HCT116 (cell line): ENCODE measurements around the gene ALK. TPM values are rescaled to one million over a fixed set of nuclear protein-coding genes. Genes with fewer than 3 reads are reported as not detected.

Experiments
- ATAC-seq: fragments of 200-7000 bp; cut with Tn5 transposase; 2 replicates; pipeline ENCODE4 v1.9.1; 2020; ENCODE audit warnings: mild to moderate bottlenecking, moderate library complexity
- BruUV-seq: library from RNA; stranded (reverse); fragments of 400-500 nt; replicated peaks from 2 replicates; lab custom pipeline; 2021; lab: Mats Ljungman, UMichigan
- CTCF ChIA-PET: fragments of 300-600 bp; sonication (Branson Sonifier 250); formaldehyde crosslinking; loops from one replicate; lab custom pipeline; 2021; ENCODE audit warnings: antibody characterized with exemption; lab: Charles Lee
- POLR2A ChIA-PET: fragments of 300-600, 350-600 bp; sonication (Branson Sonifier 250); formaldehyde crosslinking; loops from one replicate; lab custom pipeline; 2021; ENCODE audit warnings: antibody characterized with exemption; lab: Charles Lee
- RAD21 ChIA-PET, 2 experiments: fragments of 300-600 bp; sonication (Branson Sonifier 250); formaldehyde crosslinking; loops; one replicate each; lab custom pipeline; 2023; ENCODE audit warnings: low total read pairs in 2 of 2; ENCODE audit not compliant: uncharacterized antibody in 2 of 2, unreplicated experiment in 2 of 2, low non-redundant PET in 1 of 2; lab: Charles Lee
- DNase-seq: peaks from one replicate; pipeline ENCODE4 v3.0.0-alpha.2; 2010; ENCODE audit warnings: low read depth, low spot score
- H2AFZ ChIP-seq: fragments of 200-600 bp; shearing (Covaris generic), sonication (generic); 2 replicates; pipeline ENCODE4 v1.6.1; 2017; ENCODE audit warnings: low read depth, mixed run types, mixed read lengths, antibody characterized with exemption, low read length; ENCODE audit not compliant: poor library complexity, severe bottlenecking
- H3K27ac ChIP-seq: 2 replicates; pipeline ENCODE4 v1.5.1; 2012; ENCODE audit warnings: low read depth, low read length
- H3K27me3 ChIP-seq: fragments of 200-600 bp; sonication (generic); 2 replicates; pipeline ENCODE4 v1.6.1; 2016; ENCODE audit warnings: mixed run types, low read length, mixed read lengths; ENCODE audit not compliant: insufficient read depth
- H3K36me3 ChIP-seq, 2 experiments: fragments of 200-500 bp in 1 of 2; fragments of 200-600 bp in 1 of 2; sonication (Bioruptor generic) in 1 of 2; sonication (generic) in 1 of 2; 2 replicates each; pipeline versions ENCODE4 v1.5.1 to v1.6.1; 2014 to 2016; ENCODE audit warnings: low read length in 2 of 2, inconsistent platforms in 1 of 2, mixed read lengths in 1 of 2, mixed run types in 1 of 2; ENCODE audit not compliant: insufficient read depth in 2 of 2, control insufficient read depth in 1 of 2
- H3K4me1 ChIP-seq, 2 experiments: fragments of 200-600 bp in 1 of 2; sonication (generic) in 1 of 2; 2 replicates each; pipeline versions ENCODE4 v1.5.1 to v1.6.1; 2012 to 2017; ENCODE audit warnings: low read length in 2 of 2, inconsistent platforms in 1 of 2, mild to moderate bottlenecking in 1 of 2, mixed read lengths in 1 of 2, mixed run types in 1 of 2, moderate library complexity in 1 of 2; ENCODE audit not compliant: insufficient read depth in 2 of 2, control insufficient read depth in 1 of 2
- H3K4me2 ChIP-seq: fragments of 200-600 bp; sonication (generic); 2 replicates; pipeline ENCODE4 v1.6.1; 2017; ENCODE audit warnings: mixed run types, low read length, mixed read lengths
- H3K4me3 ChIP-seq, 2 experiments: fragments of 200-600 bp in 1 of 2; sonication (generic) in 1 of 2; replicated peaks in 1 of 2; 2 replicates each; pipeline ENCODE4 v1.5.1; 2011 to 2016; ENCODE audit warnings: low read length in 2 of 2, control low read depth in 1 of 2, low read depth in 1 of 2, mild to moderate bottlenecking in 1 of 2, mixed read lengths in 1 of 2, mixed run types in 1 of 2
- H3K79me2 ChIP-seq: fragments of 200-600 bp; sonication (generic); 2 replicates; pipeline ENCODE4 v1.6.1; 2017; ENCODE audit warnings: mild to moderate bottlenecking, mixed run types, low read length, moderate library complexity, mixed read lengths; ENCODE audit not compliant: insufficient read depth
- H3K9ac ChIP-seq: fragments of 200-600 bp; sonication (generic); 2 replicates; pipeline ENCODE4 v1.6.1; 2016; ENCODE audit warnings: low read length, mixed read lengths
- H3K9me2 ChIP-seq: fragments of 200-600 bp; sonication (generic), shearing (Covaris generic); 2 replicates; pipeline ENCODE4 v1.6.1; 2017; ENCODE audit warnings: mixed run types, mild to moderate bottlenecking, moderate library complexity; ENCODE audit not compliant: insufficient read depth
- H3K9me3 ChIP-seq, 2 experiments: fragments of 200-500 bp in 1 of 2; fragments of 200-600 bp in 1 of 2; sonication (Bioruptor generic) in 1 of 2; sonication (generic) in 1 of 2; 2 replicates each; pipeline ENCODE4 v1.6.1; 2014 to 2017; ENCODE audit warnings: low read length in 2 of 2, mixed read lengths in 2 of 2, inconsistent platforms in 1 of 2, low read depth in 1 of 2, mild to moderate bottlenecking in 1 of 2, mixed run types in 1 of 2, moderate library complexity in 1 of 2; ENCODE audit not compliant: control insufficient read depth in 1 of 2, insufficient read depth in 1 of 2
- H4K20me1 ChIP-seq: fragments of 200-600 bp; sonication (generic), shearing (Covaris generic); 2 replicates; pipeline ENCODE4 v1.6.1; 2017; ENCODE audit warnings: mixed run types, mild to moderate bottlenecking, moderate library complexity; ENCODE audit not compliant: insufficient read depth
- CBX3 ChIP-seq: IDR thresholded peaks from 2 replicates; pipeline ENCODE4 v1.6.1; 2012; ENCODE audit warnings: low read depth
- CEBPB ChIP-seq: IDR thresholded peaks from 2 replicates; pipeline ENCODE4 v1.6.1; 2012; ENCODE audit warnings: low read depth
- ELF1 ChIP-seq: IDR thresholded peaks from 2 replicates; pipeline ENCODE4 v1.6.1; 2012; ENCODE audit warnings: low read depth, borderline replicate concordance
- EZH2phosphoT487 ChIP-seq: fragments of 200-600 bp; IDR thresholded peaks from 2 replicates; pipeline ENCODE4 v1.6.1; 2018; ENCODE audit warnings: antibody characterized with exemption, borderline replicate concordance
- RAD21 ChIP-seq: IDR thresholded peaks from 2 replicates; pipeline ENCODE4 v1.6.1; 2012; ENCODE audit warnings: low read depth, mild to moderate bottlenecking
- SIN3A ChIP-seq: IDR thresholded peaks from 2 replicates; pipeline ENCODE4 v1.6.1; 2012; ENCODE audit warnings: low read depth
- TCF7L2 ChIP-seq: IDR thresholded peaks from 2 replicates; pipeline ENCODE4 v1.7.0; 2011; ENCODE audit warnings: borderline replicate concordance, inconsistent platforms; ENCODE audit not compliant: insufficient read depth, insufficient read length; ENCODE audit errors: extremely low read depth
- YY1 ChIP-seq: IDR thresholded peaks from 2 replicates; pipeline ENCODE4 v1.6.1; 2011; ENCODE audit warnings: low read length, low read depth, moderate library complexity, mild to moderate bottlenecking; ENCODE audit not compliant: insufficient replicate concordance; ENCODE audit errors: extremely low read depth
- ZFX ChIP-seq: fragments of 450-650 bp; IDR thresholded peaks from 2 replicates; pipeline ENCODE4 v1.6.1; 2017
- intact Hi-C: fragments of 100-400 bp; cut with micrococcal nuclease; formaldehyde crosslinking; loops from 2 replicates; pipeline ENCODE4 v1.10.0; 2022
- total RNA-seq: library from RNA; stranded (reverse); gene quantifications from one replicate; pipeline ENCODE4 v1.2.1, GENCODE V29; 2021; ENCODE audit not compliant: unreplicated experiment
- TF ChIP-seq, protein P1 (sequence below), 3 experiments: fragments of 200-600 bp in 1 of 3; sonication (generic) in 1 of 3; IDR thresholded peaks in 2 of 3; conservative IDR thresholded peaks in 1 of 3; 2 replicates each; pipeline ENCODE4 v1.5.1; 2012 to 2017; ENCODE audit warnings: low read depth in 2 of 3, low read length in 2 of 3, antibody characterized with exemption in 1 of 3, borderline replicate concordance in 1 of 3, control low read depth in 1 of 3, mild to moderate bottlenecking in 1 of 3, mixed read lengths in 1 of 3, mixed run types in 1 of 3, moderate library complexity in 1 of 3; ENCODE audit not compliant: insufficient read depth in 1 of 3
- TF ChIP-seq, protein P2 (sequence below): IDR thresholded peaks from 2 replicates; pipeline ENCODE4 v1.6.1; 2012
- TF ChIP-seq, protein P3 (sequence below): IDR thresholded peaks from 2 replicates; pipeline ENCODE4 v1.6.1; 2011; ENCODE audit warnings: mild to moderate bottlenecking, low read length, moderate library complexity; ENCODE audit not compliant: insufficient replicate concordance; ENCODE audit errors: extremely low read depth

ALK gene
- total RNA-seq, 1 experiment from 2014 or later, result not detected

DNA sequence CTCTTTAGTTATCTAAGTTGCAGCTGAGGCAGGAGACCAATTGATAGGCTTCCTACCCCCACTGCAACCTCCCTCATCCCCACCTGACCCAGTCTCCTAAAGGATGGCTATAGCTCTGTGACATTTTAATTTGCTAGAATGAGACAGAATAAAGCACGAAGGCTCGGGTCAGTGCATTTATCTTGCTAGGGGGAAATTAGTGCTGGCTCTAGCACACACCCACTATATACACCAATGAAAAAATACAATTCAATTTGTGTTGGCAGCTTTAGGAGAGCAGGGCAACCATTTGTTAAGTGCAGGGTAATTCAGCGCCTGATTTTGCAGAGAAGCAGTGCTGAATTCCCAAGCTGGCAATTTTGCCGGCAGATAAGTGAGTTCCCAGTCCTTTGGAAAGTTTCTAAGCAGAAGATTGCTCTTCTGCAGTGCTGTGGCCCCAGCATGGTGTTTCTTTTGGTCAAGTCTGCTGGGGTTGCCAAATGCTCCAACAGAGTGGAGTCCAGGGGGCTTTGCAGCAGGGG is 346.0 kb downstream of the ALK start:
- no TSS peak for BruUV-seq
- Histone ChIP-seq H3K9me2 (no peaks in the 10 kb centered on the region), H3K36me3 (no peaks in the 10 kb centered on the region), H3K4me1 (no peaks in the 10 kb centered on the region), H3K4me2 (no peak overlapping the region), H3K9ac (no peak overlapping the region), H3K9me3 (no peaks in the 10 kb centered on the region), H3K4me3 (no peak overlapping the region), H3K27ac (no peak overlapping the region), H3K27me3 (peaks cover 73% of the 10 kb centered on the region), H2AFZ (no peak overlapping the region), H4K20me1 (no peaks in the 10 kb centered on the region), H3K79me2 (no peaks in the 10 kb centered on the region)
- RAD21 ChIA-PET, result no interaction called here
- DNase-seq (no peak), ATAC-seq (no peak)
- CTCF ChIA-PET, result no interaction called here
- TF ChIP-seq CEBPB (no peak), SIN3A (no peak), CBX3 (no peak), ZFX (no peak), TCF7L2 (no peak), ELF1 (no peak), YY1 (no peak)
- TF ChIP-seq, protein P1, sequence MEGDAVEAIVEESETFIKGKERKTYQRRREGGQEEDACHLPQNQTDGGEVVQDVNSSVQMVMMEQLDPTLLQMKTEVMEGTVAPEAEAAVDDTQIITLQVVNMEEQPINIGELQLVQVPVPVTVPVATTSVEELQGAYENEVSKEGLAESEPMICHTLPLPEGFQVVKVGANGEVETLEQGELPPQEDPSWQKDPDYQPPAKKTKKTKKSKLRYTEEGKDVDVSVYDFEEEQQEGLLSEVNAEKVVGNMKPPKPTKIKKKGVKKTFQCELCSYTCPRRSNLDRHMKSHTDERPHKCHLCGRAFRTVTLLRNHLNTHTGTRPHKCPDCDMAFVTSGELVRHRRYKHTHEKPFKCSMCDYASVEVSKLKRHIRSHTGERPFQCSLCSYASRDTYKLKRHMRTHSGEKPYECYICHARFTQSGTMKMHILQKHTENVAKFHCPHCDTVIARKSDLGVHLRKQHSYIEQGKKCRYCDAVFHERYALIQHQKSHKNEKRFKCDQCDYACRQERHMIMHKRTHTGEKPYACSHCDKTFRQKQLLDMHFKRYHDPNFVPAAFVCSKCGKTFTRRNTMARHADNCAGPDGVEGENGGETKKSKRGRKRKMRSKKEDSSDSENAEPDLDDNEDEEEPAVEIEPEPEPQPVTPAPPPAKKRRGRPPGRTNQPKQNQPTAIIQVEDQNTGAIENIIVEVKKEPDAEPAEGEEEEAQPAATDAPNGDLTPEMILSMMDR (IDR thresholded peaks at IDR 0.05 in 2 of 3, conservative IDR thresholded peaks at IDR 0.05 in 1 of 3; ENCODE audit: borderline replicate concordance in 1 of 3, insufficient read depth in 1 of 3, low read depth in 2 of 3, low read length in 2 of 3), result no peak
- POLR2A ChIA-PET, result no interaction called here
- intact Hi-C loops, result no loop called here

DNA sequence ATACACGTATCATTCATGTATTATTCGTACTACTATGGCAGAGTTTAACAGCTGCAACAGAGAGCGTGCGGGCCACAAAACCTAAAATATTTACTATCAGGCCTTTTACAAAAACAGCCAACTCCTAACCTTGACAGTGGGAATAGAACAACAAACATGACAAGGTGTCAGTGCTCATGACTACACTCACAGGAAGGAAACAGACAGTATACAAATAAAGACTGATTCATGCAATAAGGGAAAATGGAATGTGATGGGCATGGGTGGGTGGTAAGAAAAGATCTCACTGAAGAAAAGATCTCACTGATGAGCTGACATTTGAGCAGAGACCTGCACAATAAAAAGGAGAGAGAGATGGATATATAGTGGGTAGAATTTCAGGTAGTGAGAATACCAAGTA is 347.8 kb downstream of the ALK start:
- Histone ChIP-seq H3K27ac (no peak overlapping the region), H3K27me3 (peaks cover 71% of the 10 kb centered on the region), H3K9me2 (no peaks in the 10 kb centered on the region), H3K4me1 (no peaks in the 10 kb centered on the region), H3K9ac (no peak overlapping the region), H3K79me2 (no peaks in the 10 kb centered on the region), H3K4me2 (no peak overlapping the region), H3K9me3 (no peaks in the 10 kb centered on the region), H2AFZ (no peak overlapping the region), H3K4me3 (no peak overlapping the region), H3K36me3 (no peaks in the 10 kb centered on the region), H4K20me1 (no peaks in the 10 kb centered on the region)
- ChIA-PET CTCF (no interaction called here), POLR2A (no interaction called here), RAD21 (no interaction called here)
- intact Hi-C loops, result no loop called here
- ATAC-seq, result no peak
- no peak for DNase-seq
- no TSS peak for BruUV-seq
- TF ChIP-seq, protein P2, sequence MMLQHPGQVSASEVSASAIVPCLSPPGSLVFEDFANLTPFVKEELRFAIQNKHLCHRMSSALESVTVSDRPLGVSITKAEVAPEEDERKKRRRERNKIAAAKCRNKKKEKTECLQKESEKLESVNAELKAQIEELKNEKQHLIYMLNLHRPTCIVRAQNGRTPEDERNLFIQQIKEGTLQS, result no peak
- TF ChIP-seq RAD21 (no peak), EZH2phosphoT487 (no peak), CEBPB (no peak), ELF1 (no peak), YY1 (no peak)
- TF ChIP-seq, protein P1 (IDR thresholded peaks at IDR 0.05 in 2 of 3, conservative IDR thresholded peaks at IDR 0.05 in 1 of 3; ENCODE audit: borderline replicate concordance in 1 of 3, insufficient read depth in 1 of 3, low read depth in 2 of 3, low read length in 2 of 3), result no peak
- TF ChIP-seq, protein P3, sequence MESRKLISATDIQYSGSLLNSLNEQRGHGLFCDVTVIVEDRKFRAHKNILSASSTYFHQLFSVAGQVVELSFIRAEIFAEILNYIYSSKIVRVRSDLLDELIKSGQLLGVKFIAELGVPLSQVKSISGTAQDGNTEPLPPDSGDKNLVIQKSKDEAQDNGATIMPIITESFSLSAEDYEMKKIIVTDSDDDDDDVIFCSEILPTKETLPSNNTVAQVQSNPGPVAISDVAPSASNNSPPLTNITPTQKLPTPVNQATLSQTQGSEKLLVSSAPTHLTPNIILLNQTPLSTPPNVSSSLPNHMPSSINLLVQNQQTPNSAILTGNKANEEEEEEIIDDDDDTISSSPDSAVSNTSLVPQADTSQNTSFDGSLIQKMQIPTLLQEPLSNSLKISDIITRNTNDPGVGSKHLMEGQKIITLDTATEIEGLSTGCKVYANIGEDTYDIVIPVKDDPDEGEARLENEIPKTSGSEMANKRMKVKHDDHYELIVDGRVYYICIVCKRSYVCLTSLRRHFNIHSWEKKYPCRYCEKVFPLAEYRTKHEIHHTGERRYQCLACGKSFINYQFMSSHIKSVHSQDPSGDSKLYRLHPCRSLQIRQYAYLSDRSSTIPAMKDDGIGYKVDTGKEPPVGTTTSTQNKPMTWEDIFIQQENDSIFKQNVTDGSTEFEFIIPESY, result no peak
